BE2C (cell line): ENCODE data around the gene BRME1.

Experiments used
- DNase-seq: peaks from one replicate; pipeline ENCODE4 v3.0.0-alpha.2; 2020
- H3K27me3 ChIP-seq: fragments of 250-450 bp; sonication (Bioruptor Pico); 2 replicates; pipeline ENCODE4 v1.5.1; 2020; ENCODE audit warnings: mild to moderate bottlenecking
- H3K36me3 ChIP-seq: fragments of 250-450 bp; sonication (Bioruptor Pico); 2 replicates; pipeline ENCODE4 v1.5.1; 2020; ENCODE audit warnings: mild to moderate bottlenecking
- H3K4me1 ChIP-seq: fragments of 250-450 bp; sonication (Bioruptor Pico); 2 replicates; pipeline ENCODE4 v1.5.1; 2020
- H3K4me3 ChIP-seq: 2 replicates; pipeline ENCODE4 v1.5.1; 2011; ENCODE audit warnings: low read depth, low read length
- H3K9me3 ChIP-seq: fragments of 250-450 bp; sonication (Bioruptor Pico); 2 replicates; pipeline ENCODE4 v1.5.1; 2020
- CTCF ChIP-seq: IDR thresholded peaks from 2 replicates; pipeline ENCODE4 v1.5.1; 2012; ENCODE audit warnings: mild to moderate bottlenecking, low read depth, low read length

Gene BRME1

GRCh38 chr19:13843104-13843921, 62.6 kb downstream of the BRME1 start:
- Histone ChIP-seq H3K4me1 (peaks cover 28% of the 10 kb centered on the region), H3K27me3 (no peaks in the 10 kb centered on the region), H3K4me3 (peak overlapping the region; percentile 85)

GRCh38 chr19:13842291-13843103, 63.4 kb downstream of the BRME1 start:
- Histone ChIP-seq H3K36me3 (peaks cover 4% of the 10 kb centered on the region; the same call in 1 of the 2 replicates), H3K4me1 (peaks cover 30% of the 10 kb centered on the region), H3K9me3 (no peaks in the 10 kb centered on the region), H3K4me3 (peak overlapping the region; percentile 85), H3K27me3 (no peaks in the 10 kb centered on the region)
- TF ChIP-seq CTCF, result no peak
- peak; percentile 74 for DNase-seq

More at GRCh38 chr19:13843104-13843921, 62.6 kb downstream of the BRME1 start:
- Histone ChIP-seq H3K9me3 (no peaks in the 10 kb centered on the region), H3K36me3 (no peaks in the 10 kb centered on the region)
- DNase-seq, result peak; percentile 87
- no peak for TF ChIP-seq CTCF

GRCh38 chr19:13841962-13842290, 64.0 kb downstream of the BRME1 start:
- Histone ChIP-seq H3K9me3 (no peaks in the 10 kb centered on the region), H3K36me3 (peaks cover 4% of the 10 kb centered on the region; the same call in 1 of the 2 replicates), H3K4me3 (peak overlapping the region; percentile 85), H3K4me1 (peaks cover 29% of the 10 kb centered on the region), H3K27me3 (no peaks in the 10 kb centered on the region)
- TF ChIP-seq CTCF, result no peak
- no peak for DNase-seq

- Histone ChIP-seq H3K9me3 (no peaks in the 10 kb centered on the region), H3K36me3 (peaks cover 9% of the 10 kb centered on the region), H3K4me3 (peak overlapping the region; percentile 85), H3K4me1 (peaks cover 28% of the 10 kb centered on the region), H3K27me3 (no peaks in the 10 kb centered on the region)
- DNase-seq, result peak; percentile 60
- TF ChIP-seq CTCF, result no peak
Observed at GRCh38 chr19:13841086-13841961, 64.6 kb downstream of the BRME1 start.

- DNase-seq, result peak; percentile 75
- peak overlapping the region; percentile 85 for H3K4me3 ChIP-seq
Observed at GRCh38 chr19:13840305-13841085, 65.4 kb downstream of the BRME1 start.

More at GRCh38 chr19:13840305-13841085, 65.4 kb downstream of the BRME1 start:
- H3K4me1 ChIP-seq, result peaks cover 27% of the 10 kb centered on the region
- H3K9me3 ChIP-seq, result no peaks in the 10 kb centered on the region
- no peaks in the 10 kb centered on the region for H3K27me3 ChIP-seq
- H3K36me3 ChIP-seq, result peaks cover 17% of the 10 kb centered on the region
- TF ChIP-seq CTCF, result no peak
